Mononuclear cell (primary cell): ENCODE results near the gene LDLRAD2. TPM values are rescaled to one million over a fixed set of nuclear protein-coding genes. Genes with fewer than 3 reads are reported as not detected.

Experiments
- H3K27me3 ChIP-seq: 2 replicates; pipeline ENCODE4 v1.6.0; 2011; ENCODE audit warnings: low read length, control low read depth; ENCODE audit not compliant: insufficient read depth
- H3K4me1 ChIP-seq: 2 replicates; pipeline ENCODE4 v1.5.1; 2011; ENCODE audit warnings: mild to moderate bottlenecking, low read length, control low read depth; ENCODE audit not compliant: insufficient read depth
- H3K4me3 ChIP-seq: 2 replicates; pipeline ENCODE4 v1.5.1; 2011; ENCODE audit warnings: mild to moderate bottlenecking, low read length, moderate library complexity
- H3K9me3 ChIP-seq: 2 replicates; pipeline ENCODE4 v1.5.1; 2011; ENCODE audit warnings: low read depth, mild to moderate bottlenecking, control low read depth, low read length
- total RNA-seq: library from RNA; depleted of rRNA; stranded (reverse); fragments of >200 nt; gene quantifications from one replicate; pipeline ENCODE4 v1.2.3, GENCODE V29; 2012

Gene LDLRAD2
- total RNA-seq, 1 donor, result not detected

DNA sequence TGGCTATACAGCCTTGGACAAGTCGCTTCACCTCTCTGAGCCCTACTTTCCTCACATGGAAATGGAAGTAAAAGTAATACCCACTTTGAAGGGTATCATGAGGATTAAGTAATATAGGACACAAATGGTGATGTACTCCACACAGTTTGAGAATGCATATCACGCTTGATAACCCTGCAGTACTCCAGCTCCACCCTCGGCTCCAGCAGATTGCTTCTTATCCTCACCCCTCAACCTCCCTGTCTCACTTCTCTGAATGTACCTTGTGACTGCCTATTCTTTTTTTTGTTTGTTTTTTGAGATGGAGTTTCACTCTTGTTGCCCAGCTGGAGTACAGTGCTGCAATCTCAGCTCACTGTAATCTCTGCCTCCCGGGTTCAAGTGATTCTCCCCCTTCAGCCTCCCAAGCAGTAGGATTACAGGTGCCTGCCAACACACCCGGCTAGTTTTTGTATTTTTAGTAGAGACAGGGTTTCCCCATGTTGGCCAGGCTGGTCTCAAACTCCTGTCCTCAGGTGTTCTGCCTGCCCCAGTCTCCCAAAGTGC lies 55.5 kb downstream of the LDLRAD2 start:
- H3K4me3 ChIP-seq, result no peak overlapping the region
- H3K9me3 ChIP-seq, result no peaks in the 10 kb centered on the region
- no peaks in the 10 kb centered on the region for H3K27me3 ChIP-seq
- peaks cover 5% of the 10 kb centered on the region for H3K4me1 ChIP-seq

- Histone ChIP-seq H3K4me3 (no peak overlapping the region), H3K27me3 (no peaks in the 10 kb centered on the region), H3K4me1 (peaks cover 5% of the 10 kb centered on the region), H3K9me3 (no peaks in the 10 kb centered on the region)
Measured at GRCh38 chr1:21868482-21868881, 56.4 kb downstream of the LDLRAD2 start.

DNA sequence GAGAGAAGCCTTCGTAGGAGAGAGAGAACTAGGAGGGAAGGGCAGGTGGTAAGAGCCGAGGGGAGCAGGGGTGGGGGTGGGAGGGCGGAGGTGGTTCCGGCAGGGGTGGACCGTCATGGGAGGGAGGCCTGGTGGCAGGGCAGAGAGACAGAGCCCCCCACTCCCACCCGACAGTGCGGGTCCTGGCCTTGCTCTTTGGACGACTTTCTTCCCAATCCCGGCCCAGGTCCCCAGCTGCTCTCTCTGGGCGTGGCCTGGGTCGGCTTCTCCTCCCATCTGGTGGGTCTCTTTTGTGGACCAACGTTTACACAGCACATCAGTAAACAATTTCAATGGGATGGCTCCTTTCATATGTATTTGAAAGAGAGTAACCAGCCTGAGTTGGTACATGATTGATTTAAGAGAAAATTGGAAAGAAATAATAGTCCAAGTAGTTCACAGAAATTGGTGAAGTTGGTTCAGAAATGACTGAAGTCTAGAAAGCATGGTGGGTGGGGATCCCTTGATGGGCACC lies 56.9 kb downstream of the LDLRAD2 start:
- H3K4me3 ChIP-seq, result no peak overlapping the region
- H3K27me3 ChIP-seq, result no peaks in the 10 kb centered on the region
- H3K9me3 ChIP-seq, result no peaks in the 10 kb centered on the region
- peaks cover 5% of the 10 kb centered on the region for H3K4me1 ChIP-seq

- H3K4me3 ChIP-seq, result no peak overlapping the region
- no peaks in the 10 kb centered on the region for H3K27me3 ChIP-seq
- no peaks in the 10 kb centered on the region for H3K9me3 ChIP-seq
- H3K4me1 ChIP-seq, result peaks cover 5% of the 10 kb centered on the region
Measured at GRCh38 chr1:21869620-21870121, 57.6 kb downstream of the LDLRAD2 start.

DNA sequence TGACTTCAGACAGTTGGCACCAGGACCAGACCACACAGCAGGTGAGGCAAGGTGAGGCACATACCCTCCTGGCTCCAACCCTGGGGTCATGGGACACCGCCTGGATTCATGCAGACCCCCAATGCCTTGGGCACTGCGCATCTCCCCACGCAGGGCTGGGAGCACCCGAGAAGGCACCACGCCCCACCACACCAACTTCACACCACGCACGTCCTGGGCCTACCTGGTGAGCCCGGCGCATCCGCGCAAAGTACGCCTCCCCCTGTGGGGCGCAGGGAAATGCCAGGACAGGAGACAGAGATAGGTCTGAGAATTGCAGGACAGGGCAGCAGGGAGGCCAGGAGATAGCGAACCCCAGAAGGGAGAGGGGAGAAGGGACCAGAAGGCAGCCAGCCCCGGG lies 58.5 kb downstream of the LDLRAD2 start:
- H3K9me3 ChIP-seq, result no peaks in the 10 kb centered on the region

GRCh38 chr1:21871943-21872342 lies 59.9 kb downstream of the LDLRAD2 start:
- Histone ChIP-seq H3K4me1 (no peaks in the 10 kb centered on the region), H3K4me3 (no peak overlapping the region), H3K27me3 (no peaks in the 10 kb centered on the region), H3K9me3 (no peaks in the 10 kb centered on the region)

More for the DNA sequence above, 58.5 kb downstream of the LDLRAD2 start:
- no peaks in the 10 kb centered on the region for H3K27me3 ChIP-seq
- no peak overlapping the region for H3K4me3 ChIP-seq
- H3K4me1 ChIP-seq, result peaks cover 5% of the 10 kb centered on the region

DNA sequence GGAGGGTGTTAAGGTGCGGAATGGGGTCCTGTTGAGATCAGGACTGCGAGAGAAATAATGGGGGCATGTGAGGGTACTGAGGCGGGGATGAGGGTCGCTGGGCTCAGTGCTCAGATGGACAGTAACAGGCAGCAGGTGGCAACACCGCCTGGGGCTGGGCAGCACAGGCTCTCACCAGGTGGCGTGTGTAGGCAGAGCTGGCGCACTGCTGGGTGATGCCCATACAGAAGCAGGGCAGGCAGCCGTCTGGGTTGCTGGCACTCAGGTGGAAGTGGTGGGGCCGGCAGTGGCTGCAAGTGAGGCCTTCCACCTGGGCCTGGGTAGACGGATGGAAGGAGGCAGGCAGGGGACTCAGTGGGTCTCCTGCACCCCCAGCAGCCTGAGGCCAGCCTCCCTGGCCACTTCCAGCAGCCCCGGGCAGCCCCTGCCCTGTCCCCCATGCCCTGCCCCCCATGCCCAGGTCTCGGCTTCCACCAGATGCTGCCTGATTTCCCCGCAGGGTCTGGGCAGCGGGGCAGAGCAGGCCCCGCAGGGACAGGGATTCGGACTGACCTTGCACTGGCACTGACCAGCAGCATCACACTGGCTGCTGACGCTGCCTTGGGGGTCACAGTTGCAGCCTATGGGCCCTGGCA lies 60.5 kb downstream of the LDLRAD2 start:
- Histone ChIP-seq H3K27me3 (no peaks in the 10 kb centered on the region), H3K4me1 (no peaks in the 10 kb centered on the region), H3K4me3 (no peak overlapping the region), H3K9me3 (no peaks in the 10 kb centered on the region)

DNA sequence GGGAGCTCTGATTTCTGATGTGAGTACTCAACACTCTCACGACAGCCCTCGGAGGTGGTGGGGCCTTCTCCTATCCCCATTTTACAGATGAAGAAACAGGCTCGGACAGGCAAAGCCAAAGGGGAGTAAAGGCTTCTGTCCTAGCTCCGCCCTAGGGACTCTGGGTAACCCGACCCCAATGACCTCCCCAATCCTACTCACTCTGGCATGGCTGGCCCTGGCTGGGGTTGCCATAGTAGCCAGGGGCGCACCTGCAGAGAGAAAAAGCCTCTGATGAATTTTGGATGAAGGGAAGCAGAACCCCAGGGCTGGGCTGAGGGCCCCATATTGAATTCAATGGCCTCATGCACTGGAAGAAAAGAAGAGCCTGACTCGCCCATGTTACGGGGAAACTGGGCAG lies 61.1 kb downstream of the LDLRAD2 start:
- H3K9me3 ChIP-seq, result no peaks in the 10 kb centered on the region

GRCh38 chr1:21873761-21874160 lies 61.7 kb downstream of the LDLRAD2 start:
- Histone ChIP-seq H3K4me3 (no peak overlapping the region), H3K9me3 (no peaks in the 10 kb centered on the region), H3K27me3 (no peaks in the 10 kb centered on the region), H3K4me1 (no peaks in the 10 kb centered on the region)

More for the DNA sequence above, 61.1 kb downstream of the LDLRAD2 start:
- Histone ChIP-seq H3K4me3 (no peak overlapping the region), H3K4me1 (no peaks in the 10 kb centered on the region), H3K27me3 (no peaks in the 10 kb centered on the region)

GRCh38 chr1:21874328-21874727 lies 62.3 kb downstream of the LDLRAD2 start:
- Histone ChIP-seq H3K4me1 (no peaks in the 10 kb centered on the region), H3K27me3 (no peaks in the 10 kb centered on the region), H3K4me3 (no peak overlapping the region)

More at GRCh38 chr1:21874328-21874727, 62.3 kb downstream of the LDLRAD2 start:
- H3K9me3 ChIP-seq, result no peaks in the 10 kb centered on the region

Other genes starting within 250 kb of the LDLRAD2 start
- 0.10 TPM for gene RAP1GAP, start 142.9 kb upstream of the LDLRAD2 start, total RNA-seq
- 63.9 TPM for gene USP48, start 29.1 kb upstream of the LDLRAD2 start, total RNA-seq
- gene HSPG2, start 125.0 kb downstream of the LDLRAD2 start, total RNA-seq, result 0.73 TPM
- not detected for gene CELA3B, start 164.8 kb downstream of the LDLRAD2 start, total RNA-seq
- not detected for gene CELA3A, start 189.4 kb downstream of the LDLRAD2 start, total RNA-seq
- 791 TPM for gene CDC42, start 240.4 kb downstream of the LDLRAD2 start, total RNA-seq